ENCODE data around the gene MEIS1. TPM values are rescaled to one million over a fixed set of nuclear protein-coding genes. Genes with fewer than 3 reads are reported as not detected.
A peak's percentile ranks its signal among the peaks of the same experiment; 100 is the strongest.

Gene MEIS1
- total RNA-seq, 1 donor from 2014 or later, result 3.4 TPM

- H3K27ac Mint-ChIP-seq (ENCODE audit: unreplicated experiment), result no peak overlapping the region
- no peak for TF ChIP-seq EZH2 (IDR thresholded peaks at IDR 0.05; ENCODE audit: insufficient read depth, low read length)
- TF ChIP-seq CTCF (IDR thresholded peaks at IDR 0.05; ENCODE audit: insufficient read depth, low read depth, low read length), result no peak
Measured at GRCh38 chr2:66543257-66543767, 108.4 kb downstream of the MEIS1 start.

GRCh38 chr2:66544258-66544657 is 109.3 kb downstream of the MEIS1 start:
- Histone ChIP-seq H3K9ac (ENCODE audit: low read length) (no peak overlapping the region), H4K20me1 (ENCODE audit: insufficient read depth, low read length) (peaks cover 11% of the 10 kb centered on the region), H3K4me1 (ENCODE audit: insufficient read depth, low read length) (no peaks in the 10 kb centered on the region), H3K9me3 (ENCODE audit: insufficient read depth, low read depth, low read length) (no peaks in the 10 kb centered on the region), H3K4me3 (ENCODE audit: insufficient read depth, low read depth, low read length) (no peak overlapping the region), H3K79me2 (ENCODE audit: insufficient read depth, low read length) (no peaks in the 10 kb centered on the region), H3K36me3 (ENCODE audit: insufficient read depth, low read length) (peaks cover 2% of the 10 kb centered on the region), H3K27me3 (ENCODE audit: insufficient read depth, low read length) (no peaks in the 10 kb centered on the region), H2AFZ (ENCODE audit: low read depth, low read length) (no peak overlapping the region), H3K4me2 (ENCODE audit: low read length) (no peak overlapping the region), H3K27ac (ENCODE audit: low read depth, low read length) (no peak overlapping the region)
- H3K27me3 Mint-ChIP-seq (ENCODE audit: low read depth, unreplicated experiment), result peaks cover 4% of the 10 kb centered on the region
- no peak overlapping the region for H3K4me3 Mint-ChIP-seq (ENCODE audit: unreplicated experiment)
- TF ChIP-seq EZH2 (IDR thresholded peaks at IDR 0.05; ENCODE audit: insufficient read depth, low read length), result no peak
- FAIRE-seq (no peak), DNase-seq (ENCODE audit: low read depth) (no peak)
- H3K9me3 Mint-ChIP-seq (ENCODE audit: unreplicated experiment), result no peaks in the 10 kb centered on the region
- no peaks in the 10 kb centered on the region for H3K4me1 Mint-ChIP-seq (ENCODE audit: low read depth, unreplicated experiment)
- H3K27ac Mint-ChIP-seq (ENCODE audit: unreplicated experiment), result no peak overlapping the region
- no peaks in the 10 kb centered on the region for H3K36me3 Mint-ChIP-seq (ENCODE audit: low read depth, unreplicated experiment)

More at GRCh38 chr2:66543257-66543767, 108.4 kb downstream of the MEIS1 start:
- no peak overlapping the region for H3K4me3 ChIP-seq (ENCODE audit: insufficient read depth, low read depth, low read length)
- no peaks in the 10 kb centered on the region for H3K79me2 ChIP-seq (ENCODE audit: insufficient read depth, low read length)
- no peaks in the 10 kb centered on the region for H3K4me1 Mint-ChIP-seq (ENCODE audit: low read depth, unreplicated experiment)
- no peak overlapping the region for H3K27ac ChIP-seq (ENCODE audit: low read depth, low read length)
- no peak for DNase-seq (ENCODE audit: low read depth)
- no peak overlapping the region for H2AFZ ChIP-seq (ENCODE audit: low read depth, low read length)
- no peaks in the 10 kb centered on the region for H3K9me3 Mint-ChIP-seq (ENCODE audit: unreplicated experiment)
- no peaks in the 10 kb centered on the region for H3K27me3 ChIP-seq (ENCODE audit: insufficient read depth, low read length)
- no peak overlapping the region for H3K4me2 ChIP-seq (ENCODE audit: low read length)
- H3K36me3 Mint-ChIP-seq (ENCODE audit: low read depth, unreplicated experiment), result no peaks in the 10 kb centered on the region
- peaks cover 4% of the 10 kb centered on the region for H3K27me3 Mint-ChIP-seq (ENCODE audit: low read depth, unreplicated experiment)
- no peak overlapping the region for H3K4me3 Mint-ChIP-seq (ENCODE audit: unreplicated experiment)
- H4K20me1 ChIP-seq (ENCODE audit: insufficient read depth, low read length), result peaks cover 11% of the 10 kb centered on the region
- no peaks in the 10 kb centered on the region for H3K36me3 ChIP-seq (ENCODE audit: insufficient read depth, low read length)
- FAIRE-seq, result no peak
- H3K4me1 ChIP-seq (ENCODE audit: insufficient read depth, low read length), result no peaks in the 10 kb centered on the region
- H3K9ac ChIP-seq (ENCODE audit: low read length), result no peak overlapping the region
- H3K9me3 ChIP-seq (ENCODE audit: insufficient read depth, low read depth, low read length), result no peaks in the 10 kb centered on the region

GRCh38 chr2:66545258-66545657 is 110.3 kb downstream of the MEIS1 start:
- no peaks in the 10 kb centered on the region for H3K36me3 Mint-ChIP-seq (ENCODE audit: low read depth, unreplicated experiment)
- Histone ChIP-seq H3K4me2 (ENCODE audit: low read length) (no peak overlapping the region), H3K9ac (ENCODE audit: low read length) (no peak overlapping the region), H3K4me1 (ENCODE audit: insufficient read depth, low read length) (no peaks in the 10 kb centered on the region), H3K9me3 (ENCODE audit: insufficient read depth, low read depth, low read length) (no peaks in the 10 kb centered on the region), H4K20me1 (ENCODE audit: insufficient read depth, low read length) (peaks cover 11% of the 10 kb centered on the region), H3K4me3 (ENCODE audit: insufficient read depth, low read depth, low read length) (no peak overlapping the region), H3K79me2 (ENCODE audit: insufficient read depth, low read length) (no peaks in the 10 kb centered on the region), H3K27ac (ENCODE audit: low read depth, low read length) (no peak overlapping the region), H3K27me3 (ENCODE audit: insufficient read depth, low read length) (no peaks in the 10 kb centered on the region), H2AFZ (ENCODE audit: low read depth, low read length) (no peak overlapping the region), H3K36me3 (ENCODE audit: insufficient read depth, low read length) (peaks cover 2% of the 10 kb centered on the region)
- TF ChIP-seq EZH2 (IDR thresholded peaks at IDR 0.05; ENCODE audit: insufficient read depth, low read length), result no peak
- no peak for TF ChIP-seq CTCF (IDR thresholded peaks at IDR 0.05; ENCODE audit: insufficient read depth, low read depth, low read length)
- H3K4me3 Mint-ChIP-seq (ENCODE audit: unreplicated experiment), result no peak overlapping the region
- H3K27me3 Mint-ChIP-seq (ENCODE audit: low read depth, unreplicated experiment), result peaks cover 4% of the 10 kb centered on the region
- H3K27ac Mint-ChIP-seq (ENCODE audit: unreplicated experiment), result no peak overlapping the region
- DNase-seq (ENCODE audit: low read depth) (no peak), FAIRE-seq (peak; percentile 29)
- H3K4me1 Mint-ChIP-seq (ENCODE audit: low read depth, unreplicated experiment), result no peaks in the 10 kb centered on the region
- no peaks in the 10 kb centered on the region for H3K9me3 Mint-ChIP-seq (ENCODE audit: unreplicated experiment)

All from astrocyte (in vitro differentiated cells and primary cell).